Progenitor cell of endocrine pancreas (in vitro differentiated cells): ENCODE data around the gene RNF113B. TPM values are rescaled to one million over a fixed set of nuclear protein-coding genes. Genes with fewer than 3 reads are reported as not detected.
A peak's percentile ranks its signal among the peaks of the same experiment; 100 is the strongest.

ENCODE experiments used
- DNase-seq: peaks from one replicate; pipeline ENCODE4 v3.0.0; 2021; ENCODE audit warnings: low spot score; ENCODE audit not compliant: unreplicated experiment
- H3K27ac Mint-ChIP-seq: 2 replicates; pipeline ENCODE4 v1.8.0; 2021; ENCODE audit warnings: mild to moderate bottlenecking, moderate library complexity, mixed read lengths
- H3K27me3 Mint-ChIP-seq: 2 replicates; pipeline ENCODE4 v1.8.0; 2021; ENCODE audit warnings: mixed read lengths
- H3K36me3 Mint-ChIP-seq: 2 replicates; pipeline ENCODE4 v1.8.0; 2022; ENCODE audit warnings: mixed read lengths; ENCODE audit not compliant: insufficient read depth
- H3K4me1 Mint-ChIP-seq: 2 replicates; pipeline ENCODE4 v1.8.0; 2021; ENCODE audit warnings: low read depth, mixed read lengths
- H3K4me3 Mint-ChIP-seq: 2 replicates; pipeline ENCODE4 v1.8.0; 2021; ENCODE audit warnings: low read depth, mild to moderate bottlenecking, moderate library complexity, mixed read lengths
- H3K9me3 Mint-ChIP-seq: 2 replicates; pipeline ENCODE4 v1.8.0; 2021; ENCODE audit warnings: low read depth, mixed read lengths
- total RNA-seq: library from RNA; stranded (reverse); gene quantifications from 2 replicates; pipeline ENCODE4 v1.2.1, GENCODE V29; 2021
- TF ChIP-seq, protein P1 (sequence below): fragments of 200-600 bp; sonication (generic); IDR thresholded peaks from one replicate; pipeline ENCODE4 v1.5.0; 2021; ENCODE audit warnings: antibody characterized with exemption, mild to moderate bottlenecking; ENCODE audit not compliant: unreplicated experiment

The RNF113B gene
- total RNA-seq, 1 donor from 2014 or later = not detected

DNA sequence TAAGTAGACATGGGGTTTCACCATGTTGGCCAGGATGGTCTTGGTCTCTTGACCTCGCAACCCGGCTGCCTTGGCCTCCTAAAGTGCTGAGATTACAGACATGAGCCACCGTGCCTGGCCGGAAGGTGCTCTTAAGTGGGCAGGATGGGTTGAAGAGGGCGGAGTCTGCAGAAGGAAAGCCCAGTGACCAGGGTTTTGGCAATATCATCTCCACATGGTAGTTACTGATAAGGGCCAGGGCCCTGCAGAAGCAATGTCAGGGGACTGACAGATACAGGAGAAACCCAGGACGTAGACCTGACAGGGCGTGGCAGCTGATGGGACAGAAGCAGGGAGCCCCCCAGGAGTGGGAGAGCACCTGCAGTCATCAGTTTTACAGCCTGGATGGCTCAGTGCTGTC, 45.7 kb upstream of the RNF113B start:
- H3K4me3 Mint-ChIP-seq = no peak overlapping the region
- H3K27ac Mint-ChIP-seq = no peak overlapping the region
- TF ChIP-seq, protein P1, sequence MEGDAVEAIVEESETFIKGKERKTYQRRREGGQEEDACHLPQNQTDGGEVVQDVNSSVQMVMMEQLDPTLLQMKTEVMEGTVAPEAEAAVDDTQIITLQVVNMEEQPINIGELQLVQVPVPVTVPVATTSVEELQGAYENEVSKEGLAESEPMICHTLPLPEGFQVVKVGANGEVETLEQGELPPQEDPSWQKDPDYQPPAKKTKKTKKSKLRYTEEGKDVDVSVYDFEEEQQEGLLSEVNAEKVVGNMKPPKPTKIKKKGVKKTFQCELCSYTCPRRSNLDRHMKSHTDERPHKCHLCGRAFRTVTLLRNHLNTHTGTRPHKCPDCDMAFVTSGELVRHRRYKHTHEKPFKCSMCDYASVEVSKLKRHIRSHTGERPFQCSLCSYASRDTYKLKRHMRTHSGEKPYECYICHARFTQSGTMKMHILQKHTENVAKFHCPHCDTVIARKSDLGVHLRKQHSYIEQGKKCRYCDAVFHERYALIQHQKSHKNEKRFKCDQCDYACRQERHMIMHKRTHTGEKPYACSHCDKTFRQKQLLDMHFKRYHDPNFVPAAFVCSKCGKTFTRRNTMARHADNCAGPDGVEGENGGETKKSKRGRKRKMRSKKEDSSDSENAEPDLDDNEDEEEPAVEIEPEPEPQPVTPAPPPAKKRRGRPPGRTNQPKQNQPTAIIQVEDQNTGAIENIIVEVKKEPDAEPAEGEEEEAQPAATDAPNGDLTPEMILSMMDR = no peak
- no peak for DNase-seq
- no peaks in the 10 kb centered on the region for H3K27me3 Mint-ChIP-seq
- H3K36me3 Mint-ChIP-seq = peaks cover 38% of the 10 kb centered on the region
- H3K4me1 Mint-ChIP-seq = peaks cover 30% of the 10 kb centered on the region
- peaks cover 6% of the 10 kb centered on the region for H3K9me3 Mint-ChIP-seq

DNA sequence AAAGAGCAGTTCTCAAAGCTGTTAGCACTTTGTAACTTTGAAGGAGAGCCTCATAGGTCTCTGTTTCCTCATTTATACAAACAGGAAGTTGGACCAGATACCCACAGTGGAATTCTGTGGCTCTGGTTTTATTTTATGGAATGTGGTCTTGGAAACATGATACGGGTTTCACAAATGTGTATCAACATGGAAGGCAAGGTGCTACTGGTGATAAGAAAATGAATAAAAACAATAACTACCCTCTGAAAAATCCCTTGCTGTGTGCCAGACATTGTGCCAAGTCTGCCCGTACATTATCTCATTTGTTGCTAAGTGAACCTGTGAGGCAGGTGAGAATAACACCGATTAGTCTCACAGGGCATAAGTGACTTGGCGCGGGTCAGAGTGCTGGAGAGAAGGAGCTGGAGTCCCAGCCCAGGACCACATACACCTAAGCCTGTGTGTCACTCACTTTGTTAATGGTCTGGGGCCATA, 45.0 kb upstream of the RNF113B start:
- H3K4me1 Mint-ChIP-seq = peaks cover 37% of the 10 kb centered on the region
- H3K27ac Mint-ChIP-seq = peak overlapping the region; percentile 41

DNA sequence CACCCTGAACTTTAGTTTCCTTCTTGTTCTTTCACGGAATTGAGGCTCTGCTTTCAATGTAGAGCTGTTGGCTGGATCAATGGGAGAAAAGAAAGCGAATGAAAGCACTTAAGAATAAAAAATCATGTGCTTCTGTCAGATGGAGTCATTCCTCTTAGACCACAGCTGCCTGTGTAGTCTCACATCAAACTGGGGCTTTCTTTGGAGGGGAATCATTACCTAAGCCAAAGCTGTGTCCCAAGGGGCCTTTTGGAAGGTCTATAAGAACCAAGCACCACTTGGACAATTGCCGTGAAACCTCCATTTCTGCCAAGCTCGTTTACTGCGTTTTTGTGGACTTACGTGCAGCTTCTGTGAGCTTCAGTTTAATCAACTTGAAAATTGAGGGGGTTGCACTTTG, 44.2 kb upstream of the RNF113B start:
- H3K4me3 Mint-ChIP-seq = no peak overlapping the region
- no peak for DNase-seq

More for the DNA sequence above, 45.0 kb upstream of the RNF113B start:
- no peaks in the 10 kb centered on the region for H3K9me3 Mint-ChIP-seq
- no peak overlapping the region for H3K4me3 Mint-ChIP-seq
- H3K36me3 Mint-ChIP-seq = peaks cover 32% of the 10 kb centered on the region
- no peaks in the 10 kb centered on the region for H3K27me3 Mint-ChIP-seq
- DNase-seq = no peak
- TF ChIP-seq, protein P1 = no peak

DNA sequence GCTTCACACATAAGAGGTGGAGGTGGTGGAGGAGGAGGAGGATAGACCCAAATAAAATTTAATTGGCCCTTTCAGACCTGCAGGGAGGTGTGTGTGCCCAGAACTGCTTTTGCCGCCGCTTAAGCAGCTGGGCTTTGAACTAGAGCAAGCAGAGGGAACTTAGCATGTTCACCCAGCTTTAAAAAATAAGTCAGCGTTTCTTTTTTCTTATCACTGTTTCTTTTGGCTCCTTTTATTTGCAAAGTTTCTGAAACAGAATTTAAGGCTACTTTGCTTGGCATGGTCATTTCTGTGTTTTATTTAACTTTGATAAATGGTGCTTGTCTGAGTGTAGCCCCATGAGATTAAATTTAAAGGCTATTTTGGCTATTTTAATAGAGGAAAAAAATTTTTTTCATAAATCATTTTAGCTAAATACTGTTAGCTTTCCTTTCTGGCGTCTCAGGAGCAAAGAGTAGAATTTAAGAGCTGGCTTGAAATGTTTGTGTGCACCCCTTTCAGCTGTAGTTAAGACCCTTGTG, 43.3 kb upstream of the RNF113B start:
- peaks cover 21% of the 10 kb centered on the region for H3K36me3 Mint-ChIP-seq
- H3K9me3 Mint-ChIP-seq = no peaks in the 10 kb centered on the region
- TF ChIP-seq, protein P1 = no peak
- H3K27ac Mint-ChIP-seq = peak overlapping the region; percentile 63
- DNase-seq = no peak
- H3K4me3 Mint-ChIP-seq = no peak overlapping the region
- peaks cover 43% of the 10 kb centered on the region for H3K4me1 Mint-ChIP-seq
- H3K27me3 Mint-ChIP-seq = no peaks in the 10 kb centered on the region

More for the DNA sequence above, 44.2 kb upstream of the RNF113B start:
- Mint-ChIP-seq H3K9me3 (no peaks in the 10 kb centered on the region), H3K27ac (peak overlapping the region; percentile 86), H3K36me3 (peaks cover 25% of the 10 kb centered on the region), H3K27me3 (no peaks in the 10 kb centered on the region), H3K4me1 (peaks cover 41% of the 10 kb centered on the region)
- TF ChIP-seq, protein P1 = no peak

DNA sequence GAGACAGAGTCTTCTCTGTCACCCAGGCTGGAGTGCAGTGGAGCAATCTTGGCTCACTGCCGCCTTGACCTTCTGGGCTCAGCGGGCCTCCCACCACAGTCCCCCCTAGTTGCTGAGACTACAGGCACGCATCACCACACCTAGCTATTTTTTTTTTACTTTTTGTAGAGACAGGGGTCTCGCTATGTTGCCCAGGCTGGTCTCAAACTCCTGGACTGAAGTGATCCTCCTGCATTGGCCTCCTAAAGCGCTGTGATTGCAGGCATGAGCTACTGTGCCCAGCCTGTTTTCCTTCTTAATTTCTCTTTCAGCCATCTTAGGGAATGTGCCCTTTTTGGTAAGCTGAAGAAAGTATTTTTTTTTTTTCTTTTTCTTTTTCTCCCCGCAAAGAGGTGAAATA, 42.6 kb upstream of the RNF113B start:
- TF ChIP-seq, protein P1 = no peak
- H3K36me3 Mint-ChIP-seq = peaks cover 15% of the 10 kb centered on the region
- H3K27me3 Mint-ChIP-seq = no peaks in the 10 kb centered on the region
- peak overlapping the region; percentile 63 for H3K27ac Mint-ChIP-seq
- H3K4me3 Mint-ChIP-seq = no peak overlapping the region
- no peak for DNase-seq
- peaks cover 43% of the 10 kb centered on the region for H3K4me1 Mint-ChIP-seq
- H3K9me3 Mint-ChIP-seq = no peaks in the 10 kb centered on the region
